H9 (cell line): Measurements from ENCODE around the gene LRCH1. TPM values are rescaled to one million over a fixed set of nuclear protein-coding genes. Genes with fewer than 3 reads are reported as not detected.

Source experiments
- DNase-seq: peaks from one replicate; pipeline ENCODE4 v3.0.0-alpha.2; 2017
- H2AFZ ChIP-seq: one replicate; pipeline ENCODE4 v1.6.1; 2013; ENCODE audit warnings: mild to moderate bottlenecking, low read length, control low read depth, moderate library complexity
- H2AK5ac ChIP-seq: 2 replicates; pipeline ENCODE4 v1.6.1; 2013; ENCODE audit warnings: low read length, control low read depth, mixed read lengths; ENCODE audit not compliant: insufficient read length
- H2BK120ac ChIP-seq: one replicate; pipeline ENCODE4 v1.6.1; 2013; ENCODE audit warnings: low read depth, mild to moderate bottlenecking, low read length, control low read depth, inconsistent platforms; ENCODE audit not compliant: poor library complexity, severe bottlenecking
- H2BK12ac ChIP-seq: 2 replicates; pipeline ENCODE4 v1.6.1; 2013; ENCODE audit warnings: low read length, control low read depth, mixed read lengths, low read depth; ENCODE audit not compliant: insufficient read length
- H2BK15ac ChIP-seq: 2 replicates; pipeline ENCODE4 v1.6.1; 2013; ENCODE audit warnings: low read depth, low read length, control low read depth
- H2BK20ac ChIP-seq: one replicate; pipeline ENCODE4 v1.6.1; 2013; ENCODE audit warnings: low read depth, mild to moderate bottlenecking, low read length, control low read depth, inconsistent platforms; ENCODE audit not compliant: poor library complexity, severe bottlenecking
- H2BK5ac ChIP-seq: 2 replicates; pipeline ENCODE4 v1.6.1; 2013; ENCODE audit warnings: low read length, control low read depth, mixed read lengths; ENCODE audit not compliant: insufficient read length
- H3K14ac ChIP-seq: 2 replicates; pipeline ENCODE4 v1.6.1; 2013; ENCODE audit warnings: low read length, control low read depth; ENCODE audit not compliant: insufficient read depth
- H3K18ac ChIP-seq: 2 replicates; pipeline ENCODE4 v1.6.1; 2013; ENCODE audit warnings: low read depth, mild to moderate bottlenecking, mixed read lengths, low read length, control low read depth; ENCODE audit not compliant: insufficient read length
- H3K23ac ChIP-seq: 2 replicates; pipeline ENCODE4 v1.6.1; 2013; ENCODE audit warnings: low read length, control low read depth, mixed read lengths, low read depth; ENCODE audit not compliant: insufficient read length
- H3K23me2 ChIP-seq: 2 replicates; pipeline ENCODE4 v1.6.1; 2013; ENCODE audit warnings: low read depth, mild to moderate bottlenecking, mixed read lengths, low read length, control low read depth; ENCODE audit not compliant: insufficient read length, poor library complexity, severe bottlenecking
- H3K27ac ChIP-seq: 2 replicates; pipeline ENCODE4 v1.5.1; 2013; ENCODE audit warnings: low read length, control low read depth, mixed read lengths, low read depth; ENCODE audit not compliant: insufficient read length
- H3K27me3 ChIP-seq: 2 replicates; pipeline ENCODE4 v1.6.1; 2013; ENCODE audit warnings: low read length, control low read depth, inconsistent platforms; ENCODE audit not compliant: insufficient read depth
- H3K4ac ChIP-seq: 2 replicates; pipeline ENCODE4 v1.6.1; 2013; ENCODE audit warnings: low read depth, mild to moderate bottlenecking, control low read depth, inconsistent platforms, low read length, moderate library complexity
- H3K4me1 ChIP-seq: 2 replicates; pipeline ENCODE4 v1.6.1; 2013; ENCODE audit warnings: low read length, control low read depth, inconsistent platforms; ENCODE audit not compliant: insufficient read depth
- H3K4me2 ChIP-seq: 2 replicates; pipeline ENCODE4 v1.6.1; 2013; ENCODE audit warnings: low read length, control low read depth, mixed read lengths; ENCODE audit not compliant: insufficient read length, insufficient read depth
- H3K56ac ChIP-seq: 2 replicates; pipeline ENCODE4 v1.6.1; 2013; ENCODE audit warnings: low read depth, mild to moderate bottlenecking, mixed read lengths, low read length, control low read depth; ENCODE audit not compliant: insufficient read length
- H3K79me1 ChIP-seq: 2 replicates; pipeline ENCODE4 v1.6.1; 2013; ENCODE audit warnings: low read depth, mild to moderate bottlenecking, moderate library complexity, low read length, control low read depth, inconsistent platforms; ENCODE audit not compliant: insufficient read depth, poor library complexity, severe bottlenecking
- H3K79me2 ChIP-seq: 2 replicates; pipeline ENCODE4 v1.6.1; 2013; ENCODE audit warnings: low read length, control low read depth, inconsistent platforms; ENCODE audit not compliant: insufficient read depth
- H3K9ac ChIP-seq: 2 replicates; pipeline ENCODE4 v1.6.1; 2013; ENCODE audit warnings: low read length, control low read depth, mixed read lengths; ENCODE audit not compliant: insufficient read length; ENCODE audit errors: extremely low read depth
- H3K9me3 ChIP-seq: one replicate; pipeline ENCODE4 v1.6.1; 2013; ENCODE audit warnings: low read depth, low read length, inconsistent platforms; ENCODE audit not compliant: control insufficient read depth
- H3T11ph ChIP-seq: one replicate; pipeline ENCODE4 v1.6.1; 2013; ENCODE audit warnings: mild to moderate bottlenecking, low read length, control low read depth, inconsistent platforms
- H4K20me1 ChIP-seq: one replicate; pipeline ENCODE4 v1.6.1; 2013; ENCODE audit not compliant: control insufficient read depth, insufficient read length, insufficient read depth
- H4K5ac ChIP-seq: 2 replicates; pipeline ENCODE4 v1.6.1; 2013; ENCODE audit warnings: low read depth, mild to moderate bottlenecking, mixed read lengths, low read length, control low read depth; ENCODE audit not compliant: insufficient read length
- H4K8ac ChIP-seq: replicated peaks from 2 replicates; pipeline ENCODE4 v1.6.1; 2013; ENCODE audit warnings: low read length, control low read depth, mixed read lengths, low read depth; ENCODE audit not compliant: insufficient read length
- H4K91ac ChIP-seq: 2 replicates; pipeline ENCODE4 v1.6.1; 2013; ENCODE audit warnings: low read depth, mild to moderate bottlenecking, moderate library complexity, mixed read lengths, low read length, control low read depth; ENCODE audit not compliant: insufficient read length
- H3K27ac Mint-ChIP-seq, 3 experiments: 2 replicates in 2 of 3; 3 replicates in 1 of 3; pipeline ENCODE4 v1.8.0; 2020 to 2021; ENCODE audit warnings: mixed read lengths in 3 of 3, mild to moderate bottlenecking in 1 of 3, moderate library complexity in 1 of 3
- H3K27me3 Mint-ChIP-seq: 2 replicates; pipeline ENCODE4 v1.8.0; 2021; ENCODE audit warnings: low read depth, mild to moderate bottlenecking, moderate library complexity, mixed read lengths
- H3K36me3 Mint-ChIP-seq, 3 experiments: 2 replicates in 2 of 3; 3 replicates in 1 of 3; pipeline ENCODE4 v1.8.0; 2020 to 2021; ENCODE audit warnings: low read depth in 3 of 3, mixed read lengths in 3 of 3; ENCODE audit not compliant: insufficient read depth in 1 of 3
- H3K4me1 Mint-ChIP-seq, 2 experiments: 2 replicates each; pipeline ENCODE4 v1.8.0; 2020; ENCODE audit warnings: mixed read lengths in 2 of 2
- H3K4me3 Mint-ChIP-seq, 2 experiments: 2 replicates in 1 of 2; 3 replicates in 1 of 2; pipeline ENCODE4 v1.8.0; 2020 to 2021; ENCODE audit warnings: mild to moderate bottlenecking in 2 of 2, mixed read lengths in 2 of 2, moderate library complexity in 1 of 2
- H3K9me3 Mint-ChIP-seq, 2 experiments: 2 replicates in 1 of 2; 3 replicates in 1 of 2; pipeline ENCODE4 v1.8.0; 2020; ENCODE audit warnings: mild to moderate bottlenecking in 2 of 2, mixed read lengths in 2 of 2, moderate library complexity in 1 of 2
- WGBS: extraction: QIAGEN DNeasy Blood & Tissue Kit; methylation state at CpG from one replicate; pipeline ENCODE4 v1.1.7; 2013; ENCODE audit warnings: missing lambda C conversion rate, low lambda C conversion rate, mixed read lengths; ENCODE audit not compliant: insufficient read length; ENCODE audit errors: extremely low coverage; 5-methylcytosine and 5-hydroxymethylcytosine counted together
- total RNA-seq: library from RNA; stranded (reverse); gene quantifications from 2 replicates; pipeline ENCODE4 v1.2.1, GENCODE V29; 2021
- TF ChIP-seq, protein P1 (sequence below): fragments of 200-600 bp; sonication (generic); conservative IDR thresholded peaks from 3 replicates; pipeline ENCODE4 v1.8.0; 2021; ENCODE audit warnings: antibody characterized with exemption, mild to moderate bottlenecking

The LRCH1 gene
- total RNA-seq, 1 experiment from 2014 or later: 8.0 TPM

DNA sequence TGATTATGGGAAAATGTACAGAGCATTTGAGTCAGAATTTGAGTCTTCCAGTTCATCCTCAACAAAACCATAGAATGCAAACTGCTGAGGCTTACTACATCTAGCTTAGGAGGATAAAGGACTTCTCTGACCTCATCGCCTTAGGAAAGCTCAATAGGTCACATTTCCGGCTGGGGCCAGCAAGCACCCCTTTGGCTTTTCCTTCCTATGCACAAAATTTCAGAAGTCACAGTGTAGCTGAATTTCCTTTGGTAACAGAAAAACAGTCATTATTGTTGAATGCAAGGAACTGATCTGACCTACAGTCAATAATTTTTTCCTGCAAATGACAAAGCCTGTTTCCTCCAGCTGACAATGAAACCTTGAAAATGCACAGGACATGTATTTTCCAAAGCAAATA lies 32.8 kb upstream of the LRCH1 start:
- TF ChIP-seq, protein P1, sequence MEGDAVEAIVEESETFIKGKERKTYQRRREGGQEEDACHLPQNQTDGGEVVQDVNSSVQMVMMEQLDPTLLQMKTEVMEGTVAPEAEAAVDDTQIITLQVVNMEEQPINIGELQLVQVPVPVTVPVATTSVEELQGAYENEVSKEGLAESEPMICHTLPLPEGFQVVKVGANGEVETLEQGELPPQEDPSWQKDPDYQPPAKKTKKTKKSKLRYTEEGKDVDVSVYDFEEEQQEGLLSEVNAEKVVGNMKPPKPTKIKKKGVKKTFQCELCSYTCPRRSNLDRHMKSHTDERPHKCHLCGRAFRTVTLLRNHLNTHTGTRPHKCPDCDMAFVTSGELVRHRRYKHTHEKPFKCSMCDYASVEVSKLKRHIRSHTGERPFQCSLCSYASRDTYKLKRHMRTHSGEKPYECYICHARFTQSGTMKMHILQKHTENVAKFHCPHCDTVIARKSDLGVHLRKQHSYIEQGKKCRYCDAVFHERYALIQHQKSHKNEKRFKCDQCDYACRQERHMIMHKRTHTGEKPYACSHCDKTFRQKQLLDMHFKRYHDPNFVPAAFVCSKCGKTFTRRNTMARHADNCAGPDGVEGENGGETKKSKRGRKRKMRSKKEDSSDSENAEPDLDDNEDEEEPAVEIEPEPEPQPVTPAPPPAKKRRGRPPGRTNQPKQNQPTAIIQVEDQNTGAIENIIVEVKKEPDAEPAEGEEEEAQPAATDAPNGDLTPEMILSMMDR: no peak
- no peak overlapping the region for H3K23ac ChIP-seq
- H2BK120ac ChIP-seq: no peak overlapping the region
- H4K20me1 ChIP-seq: no peaks in the 10 kb centered on the region
- no peak overlapping the region for H3K56ac ChIP-seq
- H4K8ac ChIP-seq: no peak overlapping the region
- no peak overlapping the region for H2BK5ac ChIP-seq
- H3K27ac ChIP-seq: no peak overlapping the region
- peaks cover 2% of the 10 kb centered on the region; the same call in 1 of the 2 replicates for H3K4me1 ChIP-seq
- H2AK5ac ChIP-seq: no peak overlapping the region
- no peak overlapping the region for H2AFZ ChIP-seq
- H3K18ac ChIP-seq: no peak overlapping the region
- H3K4me2 ChIP-seq: no peak overlapping the region
- Mint-ChIP-seq H3K4me3 (no peak overlapping the region), H3K9me3 (peaks cover 7 to 11% of the 10 kb centered on the region in 2 experiments), H3K27ac (no peak overlapping the region), H3K27me3 (no peaks in the 10 kb centered on the region), H3K4me1 (peaks cover 15% of the 10 kb centered on the region in 2 experiments), H3K36me3 (peaks cover 3 to 9% (median 7%) of the 10 kb centered on the region in 3 experiments; a peak in 6 of 7 replicates)
- no peak overlapping the region for H3T11ph ChIP-seq
- H2BK15ac ChIP-seq: no peak overlapping the region
- H4K91ac ChIP-seq: no peak overlapping the region
- no peak overlapping the region for H2BK20ac ChIP-seq
- no peak overlapping the region for H2BK12ac ChIP-seq
- H3K4ac ChIP-seq: no peak overlapping the region
- no peak for DNase-seq
- H4K5ac ChIP-seq: no peak overlapping the region
- no peaks in the 10 kb centered on the region for H3K79me2 ChIP-seq
- H3K79me1 ChIP-seq: no peaks in the 10 kb centered on the region
- no peak overlapping the region for H3K9ac ChIP-seq
- WGBS: no CpG with 5 or more reads among the region's 2 CpGs
- no peaks in the 10 kb centered on the region for H3K27me3 ChIP-seq
- H3K23me2 ChIP-seq: no peaks in the 10 kb centered on the region
- no peak overlapping the region for H3K14ac ChIP-seq
- no peaks in the 10 kb centered on the region for H3K9me3 ChIP-seq
